Subcutaneous adipose tissue (tissue), 4 donors: Measurements from ENCODE around the gene MGA. TPM values are rescaled to one million over a fixed set of nuclear protein-coding genes. Genes with fewer than 3 reads are reported as not detected.

Source experiments
- total RNA-seq, 4 donors: library from RNA; depleted of rRNA; stranded (reverse); fragments of >200 nt; gene quantifications; one replicate each; pipeline ENCODE4 v1.1.0, GENCODE V29; 2016
- TF ChIP-seq, protein P1 (sequence below): fragments of 450-650 bp; IDR thresholded peaks from one replicate; pipeline ENCODE4 v1.5.1; 2016; ENCODE audit warnings: low read depth, mild to moderate bottlenecking, control low read depth, antibody characterized with exemption, moderate library complexity

MGA gene
- total RNA-seq, 4 donors from 2014 or later, result 29.1 to 43.4 (median 33.3) TPM

DNA sequence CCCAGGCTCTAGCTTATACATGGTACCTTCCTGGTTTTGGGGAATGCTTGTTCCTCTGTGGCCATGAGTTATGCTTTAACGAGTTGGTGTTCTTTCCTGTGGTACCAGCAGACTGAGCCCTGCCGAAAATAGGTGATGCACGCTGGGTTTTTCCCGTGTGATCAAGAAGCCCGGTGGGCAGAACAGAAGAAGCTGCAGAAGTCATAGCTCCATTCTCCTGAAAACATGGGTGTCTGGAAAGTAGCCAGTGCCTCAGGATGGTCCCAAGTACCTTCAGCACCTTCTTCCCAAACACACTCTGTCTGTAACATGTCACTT is 139.2 kb downstream of the MGA start:
- TF ChIP-seq, protein P1, sequence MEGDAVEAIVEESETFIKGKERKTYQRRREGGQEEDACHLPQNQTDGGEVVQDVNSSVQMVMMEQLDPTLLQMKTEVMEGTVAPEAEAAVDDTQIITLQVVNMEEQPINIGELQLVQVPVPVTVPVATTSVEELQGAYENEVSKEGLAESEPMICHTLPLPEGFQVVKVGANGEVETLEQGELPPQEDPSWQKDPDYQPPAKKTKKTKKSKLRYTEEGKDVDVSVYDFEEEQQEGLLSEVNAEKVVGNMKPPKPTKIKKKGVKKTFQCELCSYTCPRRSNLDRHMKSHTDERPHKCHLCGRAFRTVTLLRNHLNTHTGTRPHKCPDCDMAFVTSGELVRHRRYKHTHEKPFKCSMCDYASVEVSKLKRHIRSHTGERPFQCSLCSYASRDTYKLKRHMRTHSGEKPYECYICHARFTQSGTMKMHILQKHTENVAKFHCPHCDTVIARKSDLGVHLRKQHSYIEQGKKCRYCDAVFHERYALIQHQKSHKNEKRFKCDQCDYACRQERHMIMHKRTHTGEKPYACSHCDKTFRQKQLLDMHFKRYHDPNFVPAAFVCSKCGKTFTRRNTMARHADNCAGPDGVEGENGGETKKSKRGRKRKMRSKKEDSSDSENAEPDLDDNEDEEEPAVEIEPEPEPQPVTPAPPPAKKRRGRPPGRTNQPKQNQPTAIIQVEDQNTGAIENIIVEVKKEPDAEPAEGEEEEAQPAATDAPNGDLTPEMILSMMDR, result no peak

DNA sequence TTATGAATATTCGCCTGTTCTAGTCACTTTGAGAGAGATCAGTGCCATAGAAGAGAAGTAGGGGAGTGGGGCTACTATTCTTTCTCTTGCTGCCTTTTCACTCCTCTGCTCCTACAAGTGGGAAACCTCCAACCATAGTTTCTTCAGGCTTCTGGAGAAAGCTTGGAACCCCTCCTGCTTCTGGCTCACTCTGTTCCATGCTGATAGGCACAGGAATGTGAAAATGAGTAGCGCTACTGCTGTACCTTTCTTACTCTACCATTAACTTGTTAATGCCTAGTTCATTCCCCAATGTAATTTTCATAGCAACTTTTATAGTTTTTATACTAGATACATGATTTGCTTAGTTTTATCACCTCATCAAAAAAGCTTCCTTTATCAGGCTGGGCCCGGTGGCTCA is 141.0 kb downstream of the MGA start:
- TF ChIP-seq, protein P1, result no peak

DNA sequence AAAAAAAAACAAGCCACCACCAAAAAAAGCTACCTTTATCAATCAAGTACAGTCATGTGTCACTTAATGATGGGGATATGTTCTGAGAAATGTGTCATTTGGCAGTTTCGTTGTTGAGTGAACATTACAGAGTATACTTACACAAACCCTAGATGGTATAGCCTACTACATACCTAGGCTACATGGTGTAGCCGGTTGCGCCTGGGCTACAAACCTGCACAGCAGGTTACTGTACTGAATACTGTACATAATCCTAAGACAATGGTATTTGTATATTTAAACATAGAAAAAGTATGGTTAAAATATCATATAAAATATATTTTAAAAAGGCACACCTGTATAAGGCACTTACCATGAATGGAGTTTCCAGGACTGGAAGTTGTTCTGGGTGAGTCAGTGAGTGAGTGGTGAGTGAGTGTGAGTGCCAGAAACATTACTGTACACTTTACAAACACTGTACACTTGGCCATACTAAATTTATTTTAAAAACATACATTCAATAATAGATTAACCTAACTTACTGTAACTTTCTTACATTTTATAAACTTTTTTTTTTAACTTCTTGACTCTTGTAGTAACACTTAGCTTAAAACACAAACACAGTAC is 141.7 kb downstream of the MGA start:
- TF ChIP-seq, protein P1, result no peak

DNA sequence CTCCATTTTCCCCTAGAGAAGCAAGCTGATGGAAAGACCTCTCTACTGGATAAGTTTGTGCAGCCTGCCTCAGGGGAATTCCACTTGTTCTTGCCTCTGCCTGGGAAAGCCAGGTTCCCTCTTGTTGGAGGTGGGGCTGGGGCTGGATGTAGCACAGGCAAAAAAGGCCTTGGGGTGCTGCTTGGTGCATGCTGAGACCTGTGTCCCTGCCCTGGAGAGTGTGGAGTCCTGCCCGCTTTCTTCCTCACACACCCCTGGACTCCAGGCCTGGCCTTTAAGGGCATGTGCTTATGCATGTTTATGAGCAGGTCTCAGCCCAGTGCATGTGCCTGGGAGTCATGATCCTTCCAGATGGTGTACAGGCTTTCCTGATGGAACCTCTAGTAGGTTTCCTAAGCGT is 144.2 kb downstream of the MGA start:
- TF ChIP-seq, protein P1, result no peak

DNA sequence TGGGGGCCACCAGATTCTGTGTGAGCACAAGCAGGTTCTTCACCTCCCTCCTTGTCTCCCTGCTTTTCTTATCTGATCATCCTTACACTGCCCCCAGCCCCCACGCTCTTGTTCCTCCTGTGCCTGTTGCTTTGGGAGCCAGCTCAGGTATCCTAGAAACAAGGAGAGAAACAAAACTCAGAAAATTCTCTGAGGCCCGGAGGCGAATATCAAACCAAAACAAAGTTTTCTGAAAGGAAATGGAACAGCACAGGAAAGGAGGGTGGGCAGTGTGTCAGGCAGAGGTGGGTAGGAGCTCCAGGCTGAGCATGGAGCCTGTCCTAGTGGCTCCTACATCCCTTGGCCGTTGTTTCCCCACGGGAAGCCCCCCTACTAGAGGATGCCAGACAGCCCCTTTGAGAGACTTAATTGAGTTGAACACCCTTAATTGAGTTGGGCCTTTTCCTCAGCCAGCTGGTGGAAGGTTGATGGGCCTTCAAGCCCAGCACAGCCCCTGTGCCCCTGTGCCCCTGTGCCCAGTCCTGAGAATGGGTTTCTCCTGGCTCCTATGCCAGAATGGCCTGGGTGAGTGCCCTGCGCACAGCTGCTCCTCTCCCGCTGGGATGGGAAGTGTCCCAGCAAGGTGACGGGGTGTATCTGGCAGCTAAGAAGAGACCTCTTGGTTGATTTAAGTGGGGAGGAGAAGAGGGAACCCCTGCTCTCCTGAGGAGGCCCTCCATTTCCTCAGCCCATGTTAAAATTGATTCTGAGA is 144.9 kb downstream of the MGA start:
- TF ChIP-seq, protein P1, result no peak

DNA sequence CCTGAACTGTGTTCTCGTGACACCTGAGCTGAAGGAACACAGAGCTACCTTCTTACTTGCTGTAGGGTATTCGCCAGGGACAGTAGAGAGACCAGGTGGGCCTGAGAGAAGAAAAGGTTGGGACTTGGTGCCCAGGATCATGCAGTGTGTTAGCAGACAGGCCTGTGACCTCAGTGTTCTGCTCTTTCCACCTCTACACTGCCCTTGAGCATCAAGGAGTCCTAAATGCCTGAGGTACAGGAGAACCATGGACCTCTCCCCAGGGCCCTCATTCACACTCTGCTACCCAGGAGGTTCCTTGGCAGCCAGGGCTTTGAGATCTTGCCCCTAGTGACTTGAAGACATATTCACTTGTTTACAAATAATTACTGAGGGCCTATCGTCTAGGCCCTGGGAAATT is 145.5 kb downstream of the MGA start:
- TF ChIP-seq, protein P1, result no peak

DNA sequence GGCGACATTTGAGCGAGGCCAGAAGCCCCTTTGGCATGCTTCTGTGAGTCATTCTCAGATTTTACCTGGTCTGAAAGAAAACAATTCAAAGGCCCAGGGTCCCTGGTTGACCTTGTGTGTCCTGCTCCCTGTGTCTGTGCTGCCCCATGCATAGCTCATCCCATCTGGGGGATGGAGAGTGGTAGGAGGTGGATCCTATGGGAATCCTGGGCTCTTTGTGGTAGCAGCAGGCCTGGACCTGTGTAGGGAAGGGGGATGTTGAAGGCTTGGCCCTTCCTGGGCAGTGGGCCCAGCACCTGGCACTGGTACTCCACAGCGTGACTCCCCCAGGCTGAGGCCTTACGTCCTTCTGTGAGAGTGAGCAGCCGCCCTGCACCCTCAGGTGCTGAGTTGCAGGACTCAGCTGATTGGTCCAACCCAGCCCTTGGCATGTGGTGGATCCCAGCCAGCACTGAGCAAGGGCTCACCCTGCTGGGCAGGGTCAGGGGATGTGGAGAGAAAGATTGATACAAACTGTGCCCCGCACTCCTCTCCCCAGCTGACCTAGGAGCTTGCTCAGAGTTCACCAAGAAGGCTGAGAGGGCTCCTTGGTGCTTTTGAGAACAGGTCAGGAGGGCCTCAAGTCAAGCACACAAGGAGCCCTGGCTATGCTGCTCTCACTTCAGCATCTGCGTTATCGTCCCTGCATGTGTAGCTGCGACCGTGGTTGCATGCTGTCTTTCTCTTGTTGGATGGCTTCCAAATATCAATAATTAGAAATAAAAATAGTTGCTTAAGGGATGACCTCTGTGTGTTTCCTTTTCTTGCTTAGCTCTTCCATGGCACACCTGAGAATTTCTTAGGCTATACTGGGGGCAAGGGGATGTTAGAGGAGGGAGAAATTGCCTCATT is 146.3 kb downstream of the MGA start:
- TF ChIP-seq, protein P1, result no peak
